RWPE1 (cell line): Measurements from ENCODE around the gene CCPG1.

Source experiments
- CTCF ChIA-PET: fragments of 350-600 bp; sonication (Branson Sonifier 250); formaldehyde crosslinking; extraction: SDS; loops from one replicate; lab custom pipeline; 2021; lab: Yijun Ruan, JAX
- POLR2A ChIA-PET: fragments of 400-600 bp; formaldehyde crosslinking; extraction: SDS; loops from one replicate; lab custom pipeline; 2020; ENCODE audit warnings: antibody characterized with exemption; ENCODE audit not compliant: low non-redundant PET; lab: Yijun Ruan, JAX
- DNase-seq: peaks from one replicate; pipeline ENCODE4 v3.0.0; 2012; ENCODE audit warnings: low spot score
- H3K27ac ChIP-seq: fragments of 450-650 bp; 2 replicates; pipeline ENCODE4 v1.5.1; 2017
- TF ChIP-seq, protein P1 (sequence below): fragments of 450-650 bp; conservative IDR thresholded peaks from 2 replicates; pipeline ENCODE4 v1.5.1; 2017; ENCODE audit warnings: low read depth, mild to moderate bottlenecking

The CCPG1 gene

DNA sequence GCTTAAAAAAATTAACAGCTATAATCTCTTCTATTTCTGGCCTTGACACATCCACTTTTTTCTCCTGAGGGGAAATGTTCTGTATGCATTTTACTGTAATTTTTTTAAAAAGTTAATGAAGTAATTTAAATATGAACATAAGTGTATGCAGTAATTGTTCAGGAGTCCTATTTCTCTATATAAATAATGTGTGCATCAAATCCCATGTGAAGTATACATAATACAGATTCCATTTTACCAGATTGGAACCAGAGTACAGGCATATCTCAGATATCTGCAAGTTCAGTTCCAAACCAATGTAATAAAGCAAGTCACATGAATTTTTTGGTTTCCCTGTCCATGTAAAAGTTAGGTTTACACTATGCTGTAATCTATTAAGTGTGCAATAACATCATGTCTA lies 26.6 kb downstream of the CCPG1 start:
- TF ChIP-seq, protein P1, sequence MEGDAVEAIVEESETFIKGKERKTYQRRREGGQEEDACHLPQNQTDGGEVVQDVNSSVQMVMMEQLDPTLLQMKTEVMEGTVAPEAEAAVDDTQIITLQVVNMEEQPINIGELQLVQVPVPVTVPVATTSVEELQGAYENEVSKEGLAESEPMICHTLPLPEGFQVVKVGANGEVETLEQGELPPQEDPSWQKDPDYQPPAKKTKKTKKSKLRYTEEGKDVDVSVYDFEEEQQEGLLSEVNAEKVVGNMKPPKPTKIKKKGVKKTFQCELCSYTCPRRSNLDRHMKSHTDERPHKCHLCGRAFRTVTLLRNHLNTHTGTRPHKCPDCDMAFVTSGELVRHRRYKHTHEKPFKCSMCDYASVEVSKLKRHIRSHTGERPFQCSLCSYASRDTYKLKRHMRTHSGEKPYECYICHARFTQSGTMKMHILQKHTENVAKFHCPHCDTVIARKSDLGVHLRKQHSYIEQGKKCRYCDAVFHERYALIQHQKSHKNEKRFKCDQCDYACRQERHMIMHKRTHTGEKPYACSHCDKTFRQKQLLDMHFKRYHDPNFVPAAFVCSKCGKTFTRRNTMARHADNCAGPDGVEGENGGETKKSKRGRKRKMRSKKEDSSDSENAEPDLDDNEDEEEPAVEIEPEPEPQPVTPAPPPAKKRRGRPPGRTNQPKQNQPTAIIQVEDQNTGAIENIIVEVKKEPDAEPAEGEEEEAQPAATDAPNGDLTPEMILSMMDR = no peak
- ChIA-PET CTCF (interaction anchor here (0.6 kb wide), 1 partner anchor 214 kb away, joined by 3 read pairs; no protein-coding TSS in a partner anchor), POLR2A (no interaction called here)
- H3K27ac ChIP-seq = no peak overlapping the region
- DNase-seq = no peak

- POLR2A ChIA-PET = no interaction called here
- no peak overlapping the region for H3K27ac ChIP-seq
- DNase-seq = no peak
- CTCF ChIA-PET = no interaction called here
- TF ChIP-seq, protein P1 = no peak
Measured at GRCh38 chr15:55379095-55379494, 29.1 kb downstream of the CCPG1 start.

DNA sequence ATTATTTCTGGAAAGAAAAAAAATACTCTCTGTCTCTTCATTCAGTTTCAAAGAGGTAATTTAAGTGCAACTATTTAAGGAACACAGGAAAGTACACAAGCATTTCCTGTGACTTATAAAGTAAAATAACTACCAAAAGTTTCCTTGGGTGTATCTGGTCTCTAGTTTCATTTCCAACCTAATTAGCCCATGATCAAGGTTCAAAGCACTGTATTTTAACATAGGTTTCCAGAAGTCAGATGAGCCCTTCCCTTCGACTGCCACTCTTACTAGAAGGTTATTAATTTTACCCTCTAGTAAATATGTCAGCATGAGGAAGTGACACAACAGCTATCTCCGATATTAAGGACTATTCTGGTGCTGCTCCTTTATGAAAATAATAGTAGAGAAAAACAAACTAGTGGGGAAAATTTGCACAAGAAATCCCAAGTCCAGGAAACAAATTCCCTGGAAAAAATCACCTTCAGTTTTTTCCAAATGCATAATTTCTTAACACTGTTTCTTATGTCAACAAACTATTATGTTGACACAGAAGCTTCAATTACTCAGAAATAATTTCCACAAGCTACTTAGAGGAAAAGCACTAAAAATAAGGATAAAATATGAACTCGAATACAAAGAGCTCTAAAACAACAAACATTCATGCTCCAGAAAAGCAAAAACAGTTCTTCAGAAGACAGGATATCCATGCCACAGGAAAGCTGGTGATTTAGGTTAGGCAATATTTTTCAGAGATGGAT lies 35.3 kb downstream of the CCPG1 start:
- POLR2A ChIA-PET = no interaction called here
- TF ChIP-seq, protein P1 = no peak
- CTCF ChIA-PET = interaction anchor here (0.6 kb wide), 1 partner anchor 13 kb away, joined by 3 read pairs; no protein-coding TSS in a partner anchor
- H3K27ac ChIP-seq = no peak overlapping the region
- no peak for DNase-seq

DNA sequence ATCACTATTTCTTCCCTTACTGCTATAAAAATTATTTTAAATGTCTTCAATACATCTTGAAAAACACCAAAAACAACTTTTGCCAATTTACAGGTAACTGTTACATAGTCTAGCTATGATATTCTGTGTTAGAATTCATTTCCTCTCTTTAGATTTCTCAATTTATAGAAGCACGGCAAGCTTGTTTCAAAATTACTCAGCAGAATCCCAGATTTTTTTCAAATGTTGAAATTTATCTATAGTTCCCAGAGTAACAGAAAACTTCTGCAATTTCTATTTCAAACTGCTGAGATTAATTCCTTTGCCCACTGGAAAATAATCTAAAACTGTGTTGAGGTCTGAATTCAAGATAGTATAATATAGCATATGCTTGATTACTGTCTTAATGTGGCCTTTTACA lies 41.2 kb downstream of the CCPG1 start:
- no peak for DNase-seq
- ChIA-PET POLR2A (no interaction called here), CTCF (interaction anchor here (0.8 to 1.0 kb wide), 2 partner anchors 16 to 185 kb away, joined by 4 read pairs; no protein-coding TSS in a partner anchor)
- no peak overlapping the region for H3K27ac ChIP-seq
- TF ChIP-seq, protein P1 = no peak

DNA sequence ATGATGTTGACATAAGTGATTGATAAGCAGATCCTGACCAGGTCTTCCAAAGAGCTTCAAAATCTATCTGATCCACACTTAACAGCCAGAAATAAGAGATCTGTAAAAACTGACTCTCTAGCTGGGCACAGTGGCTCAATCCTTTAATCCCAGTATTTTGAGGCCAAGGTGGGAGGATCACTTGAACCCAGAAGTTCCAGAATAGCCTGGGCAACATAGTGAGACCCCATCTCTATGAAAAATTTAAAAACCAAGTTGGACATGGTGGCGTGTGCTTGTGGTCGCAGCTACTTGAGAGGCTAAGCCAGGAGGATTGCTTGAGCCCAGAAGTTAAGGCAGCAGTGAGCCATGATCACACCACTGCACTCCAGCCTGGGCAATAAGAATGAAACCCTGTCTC lies 45.5 kb downstream of the CCPG1 start:
- H3K27ac ChIP-seq = no peak overlapping the region
- ChIA-PET CTCF (interaction anchor here (0.6 kb wide), 1 partner anchor 1459 kb away, joined by 4 read pairs; no protein-coding TSS in a partner anchor), POLR2A (interaction anchor here (0.6 kb wide), 1 partner anchor 46 kb away, joined by 3 read pairs; the partner anchor contains the start of genes CCPG1 and PIERCE2)
- TF ChIP-seq, protein P1 = no peak
- no peak for DNase-seq

DNA sequence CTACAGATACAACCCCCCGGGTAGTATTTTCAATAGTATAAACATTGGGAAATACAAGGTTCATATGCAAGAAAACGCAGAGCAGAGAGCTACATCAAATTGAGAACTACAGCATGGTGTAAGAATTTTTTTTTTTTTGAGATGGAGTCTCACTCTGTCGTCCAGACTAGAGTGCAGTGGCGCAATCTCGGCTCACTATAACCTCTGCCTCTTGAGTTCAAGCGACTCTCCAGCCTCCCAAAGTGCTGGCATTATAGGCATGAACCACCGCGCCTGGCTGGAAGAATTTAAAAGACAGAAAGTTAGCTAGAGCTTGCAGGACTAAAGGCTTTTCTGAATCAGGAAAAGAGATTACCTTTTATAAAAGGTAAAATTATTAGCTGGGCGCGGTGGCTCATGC lies 47.1 kb downstream of the CCPG1 start:
- POLR2A ChIA-PET = no interaction called here
- H3K27ac ChIP-seq = no peak overlapping the region
- CTCF ChIA-PET = interaction anchor here (0.6 kb wide), 1 partner anchor 47 kb away, joined by 3 read pairs; the partner anchor contains the start of genes CCPG1 and PIERCE2
- no peak for DNase-seq
- TF ChIP-seq, protein P1 = no peak
